ENCODE results near the gene CDHR5.

DNA sequence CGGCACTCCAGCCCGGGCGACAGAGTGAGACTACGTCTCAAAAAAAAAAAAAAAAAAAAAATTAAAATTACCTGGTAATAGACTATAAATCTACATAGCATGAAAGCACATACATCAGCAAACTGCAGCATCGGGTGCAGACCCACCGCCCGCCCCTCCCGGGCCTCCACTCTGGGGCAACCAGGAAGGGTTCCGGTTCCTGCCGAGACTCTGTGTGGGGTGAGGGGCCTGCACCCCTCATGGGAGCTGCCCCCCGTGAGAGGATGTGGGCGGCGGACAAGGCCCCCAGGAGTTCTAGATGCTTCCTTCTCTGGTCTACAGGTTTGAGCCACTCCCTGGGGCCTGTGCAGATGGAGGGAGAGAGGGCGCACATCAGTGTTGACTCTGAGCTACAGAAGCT is 21.5 kb upstream of the CDHR5 start:
- TF ChIP-seq CTCF (IDR thresholded peaks at IDR 0.05) (no peak), EZH2 (IDR thresholded peaks at IDR 0.05) (no peak), EZH2phosphoT487 (IDR thresholded peaks at IDR 0.05) (no peak)
